BLaER1 treated with 17β-estradiol and CSF1 and Interleukin-3, amounts not matched to agents 10 nM and 100 nM (cell line): ENCODE measurements around the gene ART3.
A peak's percentile ranks its signal among the peaks of the same experiment; 100 is the strongest.

ENCODE experiments used
- H3K27ac ChIP-seq, 11 experiments: shearing (Covaris generic); formaldehyde crosslinking; 2 replicates each; pipeline ENCODE4 v1.8.1; 2022
- H3K27me3 ChIP-seq, 11 experiments: shearing (Covaris generic); formaldehyde crosslinking; 2 replicates each; pipeline ENCODE4 v1.8.1; 2022
- H3K36me3 ChIP-seq, 11 experiments: shearing (Covaris generic); formaldehyde crosslinking; 2 replicates each; pipeline ENCODE4 v1.8.1; 2022
- H3K4me1 ChIP-seq, 10 experiments: shearing (Covaris generic); formaldehyde crosslinking; 2 replicates each; pipeline ENCODE4 v1.8.1; 2022
- H3K4me2 ChIP-seq, 11 experiments: shearing (Covaris generic); formaldehyde crosslinking; 2 replicates each; pipeline ENCODE4 v1.8.1; 2022
- H3K4me3 ChIP-seq, 10 experiments: shearing (Covaris generic); formaldehyde crosslinking; 2 replicates each; pipeline ENCODE4 v1.8.1; 2022
- H3K9ac ChIP-seq, 11 experiments: shearing (Covaris generic); formaldehyde crosslinking; 2 replicates each; pipeline ENCODE4 v1.8.1; 2022
- H3K9me3 ChIP-seq, 11 experiments: shearing (Covaris generic); formaldehyde crosslinking; replicated peaks in 1 of 11; 2 replicates each; pipeline ENCODE4 v1.8.1; 2022
- H4K20me1 ChIP-seq, 11 experiments: shearing (Covaris generic); formaldehyde crosslinking; 2 replicates each; pipeline ENCODE4 v1.8.1; 2022
- Cebpa-rat ChIP-seq, 11 experiments: shearing (Covaris generic); IDR thresholded peaks; 2 replicates each; pipeline ENCODE4 v1.8.1; 2022

Gene ART3

DNA sequence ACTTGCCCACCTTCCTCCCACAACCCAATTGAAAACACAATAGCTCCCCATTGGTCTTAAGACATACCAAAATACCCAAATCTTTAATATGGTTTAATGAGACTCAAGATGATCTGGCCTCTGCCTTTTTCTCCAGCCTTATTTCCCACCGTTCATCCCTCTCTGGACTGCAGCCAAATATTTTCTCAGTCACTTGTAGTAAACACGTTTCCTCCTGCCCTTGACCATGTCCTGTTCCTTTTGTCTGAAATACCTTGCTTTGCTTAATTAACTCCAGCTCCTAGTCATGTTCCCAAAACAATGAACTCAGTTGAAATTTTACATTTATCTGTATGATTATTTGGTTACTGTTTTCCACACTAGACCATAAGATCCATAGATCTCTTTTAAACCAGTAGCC, 82.1 kb downstream of the ART3 start:
- peaks cover 0 to 22% (median 15%) of the 10 kb centered on the region in 11 experiments; a peak in 17 of 22 replicates for H3K9me3 ChIP-seq
- no peak overlapping the region for H3K9ac ChIP-seq
- peaks cover 0 to 12% (median 0%) of the 10 kb centered on the region in 11 experiments; a peak in 2 of 22 replicates for H4K20me1 ChIP-seq
- TF ChIP-seq Cebpa-rat (IDR thresholded peaks at IDR 0.05), result no peak
- no peaks in the 10 kb centered on the region for H3K27me3 ChIP-seq
- no peak overlapping the region for H3K4me3 ChIP-seq
- H3K4me2 ChIP-seq, result no peak overlapping the region
- H3K36me3 ChIP-seq, result peaks cover 17 to 55% (median 26%) of the 10 kb centered on the region in 11 experiments
- H3K27ac ChIP-seq, result no peak overlapping the region
- peaks cover 0 to 15% (median 0%) of the 10 kb centered on the region in 10 experiments; a peak in 3 of 20 replicates for H3K4me1 ChIP-seq

DNA sequence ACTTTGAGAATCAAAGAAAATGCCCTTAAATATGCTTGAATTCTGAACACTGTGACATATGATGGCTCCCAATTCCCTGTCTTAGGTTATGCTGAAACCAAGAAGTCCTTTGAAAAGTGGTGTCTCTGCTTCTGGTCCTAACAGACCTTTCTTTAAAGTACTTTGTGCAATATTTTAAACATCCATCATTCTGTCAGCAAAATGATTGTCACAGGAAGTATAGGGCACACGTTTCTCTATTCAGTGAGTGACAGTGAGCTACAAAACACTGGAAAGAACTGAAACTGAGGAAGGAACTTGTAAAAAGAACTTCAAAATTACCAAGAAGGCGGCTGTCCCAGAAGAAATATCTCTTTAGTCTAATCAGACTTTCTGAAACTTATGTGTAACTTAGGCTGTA, 85.8 kb downstream of the ART3 start:
- Histone ChIP-seq H3K4me2 (peak overlapping the region in 1 of 11 experiments; percentile 11; a peak in 1 of 22 replicates), H3K4me3 (no peak overlapping the region), H3K4me1 (peaks cover 0 to 16% (median 0%) of the 10 kb centered on the region in 10 experiments; a peak in 3 of 20 replicates), H3K36me3 (peaks cover 41 to 92% (median 61%) of the 10 kb centered on the region in 11 experiments), H3K9ac (no peak overlapping the region), H3K27me3 (no peaks in the 10 kb centered on the region), H3K27ac (no peak overlapping the region), H3K9me3 (peaks cover 0 to 12% (median 4%) of the 10 kb centered on the region in 11 experiments; a peak in 14 of 22 replicates), H4K20me1 (peaks cover 0 to 28% (median 0%) of the 10 kb centered on the region in 11 experiments; a peak in 2 of 22 replicates)
- TF ChIP-seq Cebpa-rat (IDR thresholded peaks at IDR 0.05), result no peak
